Stimulated activated effector memory CD8-positive, alpha-beta T cell treated with anti-CD3 and anti-CD28 coated beads, Interleukin-12 subunit alpha, Interleukin-12 subunit beta, amount 100 ng/mL, for 72 hours (primary cell): ENCODE results near the gene EWSR1.

Source experiments
- ATAC-seq: fragments of 150-1000 bp; cut with Tn5 transposase; 2 replicates; pipeline ENCODE4 v1.10.0; 2021
- DNase-seq, 2 donors: peaks; one replicate each; pipeline ENCODE4 v3.0.0; 2021 to 2022; ENCODE audit warnings: low spot score in 2 of 2
- H3K27ac Mint-ChIP-seq: one replicate; pipeline ENCODE4 v1.8.0; 2022; ENCODE audit warnings: mild to moderate bottlenecking, mixed read lengths
- H3K36me3 Mint-ChIP-seq: one replicate; pipeline ENCODE4 v1.8.0; 2022; ENCODE audit warnings: mild to moderate bottlenecking, mixed read lengths
- H3K4me1 Mint-ChIP-seq: one replicate; pipeline ENCODE4 v1.8.0; 2022; ENCODE audit warnings: mixed read lengths
- H3K4me3 Mint-ChIP-seq: one replicate; pipeline ENCODE4 v1.8.0; 2022; ENCODE audit warnings: mild to moderate bottlenecking, mixed read lengths
- H3K9me3 Mint-ChIP-seq: one replicate; pipeline ENCODE4 v1.8.0; 2022; ENCODE audit warnings: mixed read lengths

The EWSR1 gene

GRCh38 chr22:29305836-29306174 lies 37.7 kb downstream of the EWSR1 start:
- H3K27ac Mint-ChIP-seq: no peak overlapping the region
- DNase-seq (no peak), ATAC-seq (no peak)
- peak overlapping the region; percentile 75 for H3K4me3 Mint-ChIP-seq
- H3K36me3 Mint-ChIP-seq: peaks cover 12% of the 10 kb centered on the region
- no peaks in the 10 kb centered on the region for H3K9me3 Mint-ChIP-seq
- peaks cover 38% of the 10 kb centered on the region for H3K4me1 Mint-ChIP-seq

DNA sequence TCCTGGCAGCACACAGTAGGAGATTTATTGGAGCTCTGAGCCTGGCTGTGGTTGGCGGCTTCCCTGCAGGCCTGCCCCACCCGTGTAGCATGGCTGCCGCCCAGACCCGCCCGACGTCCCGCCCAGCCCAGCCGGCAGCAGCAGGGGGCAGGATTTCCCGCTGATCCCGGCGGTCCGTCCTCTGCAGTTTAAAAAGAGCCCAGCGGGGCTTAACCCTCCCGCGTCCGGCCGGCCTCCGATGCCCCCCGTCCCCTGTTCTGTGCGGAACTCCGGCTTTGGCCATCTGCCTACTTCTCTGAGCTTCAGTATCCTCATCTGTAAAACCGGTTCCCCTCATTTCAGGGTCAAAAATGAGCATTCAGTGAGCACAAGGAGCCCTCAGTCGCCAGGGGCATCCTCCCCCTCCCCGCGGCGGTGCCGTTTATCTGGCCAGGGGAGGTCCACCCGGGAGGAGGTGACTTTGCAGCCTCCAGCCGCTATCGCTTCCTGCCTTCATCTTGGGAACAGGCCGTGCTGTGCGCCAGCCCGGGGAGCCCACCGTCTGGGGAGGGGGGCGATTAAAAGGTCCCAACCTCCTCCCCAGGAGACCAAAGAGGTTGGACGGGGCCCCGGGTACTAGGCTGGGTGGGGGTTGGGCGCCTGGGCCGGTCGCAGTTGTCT lies 38.2 kb downstream of the EWSR1 start, which contains the start of gene GAS2L1:
Gene GAS2L1, plus strand, starts transcription at position 476 of the 660 bp plus-strand sequence. CDS start 1,456 bp downstream, outside the sequence.
- Mint-ChIP-seq H3K36me3 (peaks cover 7% of the 10 kb centered on the region), H3K27ac (no peak within 1 kb of the TSS), H3K4me3 (peak within 1 kb of the TSS; percentile 75), H3K9me3 (no peaks in the 10 kb centered on the region), H3K4me1 (peaks cover 33% of the 10 kb centered on the region)
- peak in 1 of 2 donors; percentile 74 for DNase-seq
- ATAC-seq: peak; percentile 57

DNA sequence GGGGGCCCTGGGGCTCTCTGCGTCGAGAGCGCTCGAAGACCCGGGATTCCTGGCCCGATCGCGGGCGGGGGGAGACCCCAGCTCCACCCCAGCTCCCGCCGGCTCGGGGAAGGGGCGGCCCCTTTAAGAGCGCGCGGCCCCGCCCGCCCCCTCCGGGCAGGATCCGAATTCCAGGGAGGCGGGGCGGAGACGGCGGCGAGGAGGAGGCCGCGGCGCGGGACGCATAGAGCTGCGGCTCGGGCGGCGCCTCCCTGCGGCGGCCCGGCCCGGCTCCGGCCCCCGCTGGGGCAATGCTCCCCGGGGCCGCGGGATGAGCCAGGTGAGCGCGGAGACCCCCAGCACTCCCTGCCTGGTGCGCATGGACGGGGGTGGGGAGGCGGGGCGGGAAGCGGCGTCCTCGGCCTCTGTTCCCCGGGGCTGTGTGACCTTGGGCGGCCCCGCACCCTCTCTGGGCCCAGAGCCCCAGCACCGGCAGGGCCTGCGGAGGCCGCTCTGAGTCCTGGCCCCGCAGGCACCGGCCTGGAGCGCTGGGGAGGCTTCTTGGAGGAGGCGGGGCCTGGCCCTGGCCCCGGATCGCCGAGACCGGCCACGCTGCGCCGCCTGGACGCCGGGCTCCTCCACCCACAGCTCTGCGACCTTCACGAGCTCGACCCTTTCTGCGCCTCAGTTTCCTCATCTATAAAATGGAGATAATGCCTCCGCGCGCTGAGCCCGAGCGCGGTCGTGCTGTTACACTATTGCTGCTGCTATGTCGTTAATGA lies 38.9 kb downstream of the EWSR1 start:
- Mint-ChIP-seq H3K4me1 (peaks cover 33% of the 10 kb centered on the region), H3K4me3 (peak overlapping the region; percentile 75), H3K9me3 (no peaks in the 10 kb centered on the region), H3K27ac (no peak overlapping the region), H3K36me3 (peaks cover under 1% of the 10 kb centered on the region)
- DNase-seq (no peak), ATAC-seq (peak; percentile 34)

DNA sequence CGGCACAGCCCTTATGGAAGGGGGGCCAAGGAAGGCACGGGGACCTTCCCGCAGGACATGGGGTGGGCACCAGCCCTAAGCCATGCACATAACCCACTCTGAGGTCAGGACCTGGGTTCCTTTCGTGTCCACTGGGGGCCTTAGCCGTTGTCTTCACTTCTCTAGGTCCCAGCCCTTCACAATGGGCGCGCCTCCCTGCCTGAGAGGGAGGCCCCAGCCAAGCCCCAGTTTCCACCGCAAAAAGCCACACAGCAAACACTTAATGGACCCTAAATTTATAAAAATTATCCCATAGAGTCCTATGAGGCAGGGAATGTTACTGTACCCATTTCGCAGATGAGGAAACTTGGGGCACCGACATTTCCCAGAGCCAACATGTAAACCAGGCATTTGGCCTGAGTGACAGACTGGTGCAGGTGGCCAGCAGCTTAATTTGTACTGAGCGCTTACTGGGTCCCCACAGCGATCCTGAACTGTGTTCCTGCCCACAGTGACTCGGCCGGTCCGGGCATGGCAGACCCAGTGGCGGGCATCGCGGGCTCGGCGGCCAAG lies 39.6 kb downstream of the EWSR1 start:
- peaks cover 39% of the 10 kb centered on the region for H3K4me1 Mint-ChIP-seq
- no peak for ATAC-seq
- DNase-seq: no peak
- peak overlapping the region; percentile 66 for H3K4me3 Mint-ChIP-seq
- H3K36me3 Mint-ChIP-seq: no peaks in the 10 kb centered on the region
- H3K9me3 Mint-ChIP-seq: no peaks in the 10 kb centered on the region
- H3K27ac Mint-ChIP-seq: no peak overlapping the region

DNA sequence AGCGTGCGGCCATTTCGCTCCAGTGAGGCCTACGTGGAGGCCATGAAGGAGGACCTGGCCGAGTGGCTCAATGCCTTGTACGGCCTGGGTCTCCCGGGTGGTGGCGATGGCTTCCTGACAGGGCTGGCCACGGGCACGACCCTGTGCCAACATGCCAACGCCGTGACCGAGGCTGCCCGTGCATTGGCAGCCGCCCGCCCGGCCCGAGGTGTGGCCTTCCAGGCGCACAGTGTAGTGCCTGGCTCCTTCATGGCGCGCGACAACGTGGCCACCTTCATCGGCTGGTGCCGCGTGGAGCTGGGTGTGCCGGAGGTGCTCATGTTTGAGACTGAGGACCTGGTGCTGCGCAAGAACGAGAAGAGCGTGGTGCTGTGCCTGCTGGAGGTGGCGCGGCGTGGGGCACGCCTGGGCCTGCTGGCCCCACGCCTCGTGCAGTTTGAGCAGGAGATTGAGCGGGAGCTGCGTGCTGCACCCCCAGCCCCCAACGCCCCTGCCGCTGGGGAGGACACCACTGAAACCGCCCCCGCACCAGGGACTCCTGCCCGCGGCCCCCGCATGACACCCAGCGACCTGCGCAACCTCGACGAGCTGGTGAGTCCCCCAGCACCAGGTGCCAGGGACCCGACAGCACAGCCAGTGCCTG lies 40.2 kb downstream of the EWSR1 start:
- DNase-seq (no peak), ATAC-seq (no peak)
- Mint-ChIP-seq H3K4me3 (peak overlapping the region; percentile 41), H3K4me1 (peaks cover 42% of the 10 kb centered on the region), H3K36me3 (no peaks in the 10 kb centered on the region), H3K9me3 (no peaks in the 10 kb centered on the region), H3K27ac (no peak overlapping the region)

DNA sequence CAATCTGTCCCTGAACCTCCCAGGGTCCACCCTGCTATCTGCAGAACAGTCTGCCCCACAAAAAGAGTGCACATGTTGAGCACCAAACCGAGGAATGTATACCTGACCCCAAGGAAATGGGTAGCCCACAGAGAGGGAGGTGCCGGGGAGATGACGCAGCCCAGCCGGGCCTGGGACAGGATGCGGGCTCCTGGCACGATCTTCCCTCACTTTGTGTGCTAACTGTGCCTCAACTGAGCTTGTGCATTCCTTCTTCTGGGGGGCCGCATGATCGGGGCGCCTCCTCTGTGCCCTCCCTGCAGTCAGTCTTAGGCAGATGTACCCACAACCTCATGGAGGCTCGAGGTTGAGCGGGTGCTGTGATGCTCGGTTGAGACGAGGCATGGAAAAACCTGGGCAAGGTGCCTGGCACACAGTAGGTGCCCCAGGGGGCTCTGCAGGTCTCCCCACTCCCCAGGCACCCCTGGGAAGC lies 40.8 kb downstream of the EWSR1 start:
- peak; percentile 66 for ATAC-seq
- Mint-ChIP-seq H3K4me1 (peaks cover 47% of the 10 kb centered on the region), H3K27ac (no peak overlapping the region), H3K36me3 (no peaks in the 10 kb centered on the region), H3K9me3 (no peaks in the 10 kb centered on the region), H3K4me3 (peak overlapping the region; percentile 41)
- DNase-seq: no peak

DNA sequence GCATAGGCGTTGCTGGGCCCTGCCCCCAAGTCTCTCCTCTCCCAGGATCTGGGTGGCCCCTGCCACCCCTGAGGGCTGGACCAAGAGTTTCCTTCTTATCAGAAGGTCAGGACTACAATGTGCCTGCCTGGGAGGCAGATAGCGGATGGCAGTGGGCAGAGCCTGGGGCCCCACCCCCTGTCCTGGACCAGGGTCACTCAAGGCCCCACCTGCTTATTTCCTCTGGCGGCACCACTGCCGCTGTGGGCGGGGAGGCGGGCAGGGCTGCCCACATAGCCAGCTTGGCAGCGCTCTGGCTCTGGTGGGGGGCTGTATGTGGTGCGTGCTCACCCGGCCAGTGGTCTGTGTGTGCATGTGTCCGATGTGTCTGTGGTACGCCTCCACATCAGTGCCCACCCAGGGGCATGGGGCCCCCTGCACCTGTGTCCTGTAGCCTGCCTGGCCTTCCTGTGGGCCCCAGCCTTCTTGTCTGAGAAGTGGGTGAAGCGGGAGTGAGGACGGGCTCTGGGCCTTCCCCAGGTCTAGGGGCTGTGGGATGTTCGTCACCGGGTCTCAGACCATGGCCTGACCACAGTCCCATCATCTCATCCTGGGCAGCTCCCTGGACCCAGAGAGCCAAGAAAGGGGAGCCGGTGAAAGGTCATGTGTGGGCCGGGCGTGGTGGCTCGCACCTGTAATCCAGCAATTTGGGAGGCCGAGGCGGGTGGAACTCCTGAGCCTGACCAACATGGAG lies 41.4 kb downstream of the EWSR1 start:
- peaks cover 54% of the 10 kb centered on the region for H3K4me1 Mint-ChIP-seq
- H3K27ac Mint-ChIP-seq: peak overlapping the region; percentile 40
- no peaks in the 10 kb centered on the region for H3K9me3 Mint-ChIP-seq
- ATAC-seq (no peak), DNase-seq (no peak)
- H3K4me3 Mint-ChIP-seq: peak overlapping the region; percentile 41
- no peaks in the 10 kb centered on the region for H3K36me3 Mint-ChIP-seq

DNA sequence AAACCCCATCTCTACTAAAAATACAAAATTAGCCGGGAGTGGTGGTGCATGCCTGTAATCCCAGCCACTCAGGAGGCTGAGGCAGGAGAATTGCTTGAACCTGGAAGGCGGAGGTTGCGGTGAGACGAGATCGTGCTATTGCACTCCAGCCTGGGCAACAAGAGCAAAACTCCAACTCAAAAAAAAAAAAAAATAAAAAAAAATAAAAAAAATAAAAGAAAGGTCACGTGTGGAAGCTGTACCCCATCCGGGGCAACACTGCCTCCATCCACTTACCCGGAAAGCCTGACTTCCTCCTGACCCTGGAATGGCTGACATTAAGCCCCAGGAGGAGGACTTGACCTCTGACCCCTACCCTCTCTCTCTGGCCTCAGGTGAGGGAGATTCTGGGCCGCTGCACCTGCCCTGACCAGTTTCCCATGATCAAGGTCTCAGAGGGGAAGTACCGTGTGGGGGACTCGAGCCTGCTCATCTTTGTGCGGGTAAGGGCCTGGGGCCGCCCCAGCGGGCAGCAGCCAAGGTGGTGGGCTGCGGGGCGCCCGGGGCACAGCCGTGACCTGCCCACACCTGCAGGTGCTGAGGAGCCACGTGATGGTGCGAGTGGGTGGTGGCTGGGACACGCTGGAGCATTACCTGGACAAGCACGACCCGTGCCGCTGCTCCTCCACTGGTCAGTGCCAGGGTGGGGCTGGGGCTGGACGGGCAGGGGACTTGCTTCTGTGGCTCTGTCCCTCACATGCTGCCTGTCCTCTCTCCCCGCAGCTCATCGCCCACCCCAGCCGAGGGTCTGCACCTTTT lies 42.2 kb downstream of the EWSR1 start:
- peaks cover 57% of the 10 kb centered on the region for H3K4me1 Mint-ChIP-seq

DNA sequence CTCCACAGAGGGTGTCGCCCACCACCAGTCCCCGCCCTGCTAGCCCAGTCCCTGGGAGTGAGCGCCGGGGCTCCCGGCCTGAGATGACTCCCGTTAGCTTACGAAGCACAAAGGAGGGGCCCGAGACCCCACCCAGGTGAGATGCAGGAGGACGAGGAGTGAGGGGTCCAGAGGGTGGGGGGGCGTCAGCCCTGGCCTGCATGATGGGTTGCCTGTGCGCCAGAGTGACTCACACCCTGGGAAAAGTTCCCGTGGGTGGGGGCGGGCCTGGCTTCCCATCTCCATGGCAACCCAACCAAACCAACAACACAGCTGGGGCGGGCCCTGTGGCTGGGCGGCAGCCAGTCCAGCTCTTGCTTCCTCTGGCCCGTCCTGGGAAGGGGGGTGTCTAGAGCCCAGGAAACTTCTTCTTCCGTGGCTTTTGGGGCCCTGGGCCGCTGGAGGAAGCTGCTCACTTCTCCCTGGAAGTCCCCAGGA lies 42.8 kb downstream of the EWSR1 start:
- ATAC-seq (peak; percentile 61), DNase-seq (peak in 1 of 2 donors; percentile 43)
- no peaks in the 10 kb centered on the region for H3K36me3 Mint-ChIP-seq
- peak overlapping the region; percentile 43 for H3K27ac Mint-ChIP-seq
- peaks cover 55% of the 10 kb centered on the region for H3K4me1 Mint-ChIP-seq
- H3K9me3 Mint-ChIP-seq: no peaks in the 10 kb centered on the region
- H3K4me3 Mint-ChIP-seq: no peak overlapping the region

More for the DNA sequence above, 42.2 kb downstream of the EWSR1 start:
- Mint-ChIP-seq H3K27ac (no peak overlapping the region), H3K36me3 (no peaks in the 10 kb centered on the region), H3K9me3 (no peaks in the 10 kb centered on the region), H3K4me3 (no peak overlapping the region)
- DNase-seq (no peak), ATAC-seq (no peak)

- no peak for DNase-seq
- Mint-ChIP-seq H3K4me1 (peaks cover 48% of the 10 kb centered on the region), H3K27ac (peak overlapping the region; percentile 43), H3K9me3 (no peaks in the 10 kb centered on the region), H3K4me3 (no peak overlapping the region), H3K36me3 (no peaks in the 10 kb centered on the region)
- ATAC-seq: no peak
These were observed 43.6 kb downstream of the EWSR1 start for GRCh38 chr22:29311464-29312217.

GRCh38 chr22:29312218-29313125 lies 44.4 kb downstream of the EWSR1 start:
- H3K27ac Mint-ChIP-seq: peak overlapping the region; percentile 32
- H3K9me3 Mint-ChIP-seq: no peaks in the 10 kb centered on the region
- peaks cover 45% of the 10 kb centered on the region for H3K4me1 Mint-ChIP-seq
- ATAC-seq: no peak
- no peak overlapping the region for H3K4me3 Mint-ChIP-seq
- no peak for DNase-seq
- H3K36me3 Mint-ChIP-seq: no peaks in the 10 kb centered on the region

DNA sequence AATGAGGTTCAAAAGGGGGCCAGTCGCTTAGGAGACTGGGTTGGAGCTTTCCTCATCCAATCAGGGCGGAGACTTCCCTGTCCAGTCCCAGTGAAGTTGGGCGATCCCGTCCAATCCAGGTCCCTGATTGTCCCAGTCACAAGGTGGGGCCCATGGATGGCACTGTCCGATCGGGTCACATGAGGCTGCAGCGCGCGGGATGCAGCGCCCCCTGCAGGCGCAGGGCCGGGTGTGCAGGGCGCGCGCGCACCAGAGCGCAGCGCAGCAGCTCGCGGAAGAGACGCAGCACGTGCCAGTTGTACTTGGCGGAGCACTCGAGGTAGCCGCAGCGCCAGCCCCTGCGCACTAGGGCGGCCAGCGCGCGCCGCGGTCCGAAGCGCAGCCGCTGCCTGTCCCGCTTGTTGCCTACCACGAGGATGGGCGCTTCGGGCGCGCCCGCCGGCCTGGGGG lies 45.1 kb downstream of the EWSR1 start:
- no peak overlapping the region for H3K27ac Mint-ChIP-seq
- DNase-seq: no peak
- ATAC-seq: peak; percentile 27
- H3K4me3 Mint-ChIP-seq: peak overlapping the region; percentile 51
- peaks cover 42% of the 10 kb centered on the region for H3K4me1 Mint-ChIP-seq
- H3K9me3 Mint-ChIP-seq: no peaks in the 10 kb centered on the region
- H3K36me3 Mint-ChIP-seq: no peaks in the 10 kb centered on the region
